Keratinocyte (primary cell): ENCODE data around the gene VPS13D.

Experiments used
- EZH2 ChIP-seq: IDR thresholded peaks from one replicate; pipeline ENCODE4 v1.6.1; 2012; ENCODE audit warnings: inconsistent platforms, mild to moderate bottlenecking, low read length, moderate library complexity
- TF ChIP-seq, protein P1 (sequence below), 3 experiments: IDR thresholded peaks in 1 of 3; conservative IDR thresholded peaks in 1 of 3; optimal IDR thresholded peaks in 1 of 3; 2 replicates in 2 of 3; 3 replicates in 1 of 3; pipeline versions ENCODE3 to v1.5.1; 2011; ENCODE audit warnings: low read length in 3 of 3, mild to moderate bottlenecking in 3 of 3, moderate library complexity in 2 of 3, control low read depth in 1 of 3, inconsistent platforms in 1 of 3; ENCODE audit not compliant: insufficient read depth in 2 of 3; ENCODE audit errors: extremely low read depth in 1 of 3

DNA sequence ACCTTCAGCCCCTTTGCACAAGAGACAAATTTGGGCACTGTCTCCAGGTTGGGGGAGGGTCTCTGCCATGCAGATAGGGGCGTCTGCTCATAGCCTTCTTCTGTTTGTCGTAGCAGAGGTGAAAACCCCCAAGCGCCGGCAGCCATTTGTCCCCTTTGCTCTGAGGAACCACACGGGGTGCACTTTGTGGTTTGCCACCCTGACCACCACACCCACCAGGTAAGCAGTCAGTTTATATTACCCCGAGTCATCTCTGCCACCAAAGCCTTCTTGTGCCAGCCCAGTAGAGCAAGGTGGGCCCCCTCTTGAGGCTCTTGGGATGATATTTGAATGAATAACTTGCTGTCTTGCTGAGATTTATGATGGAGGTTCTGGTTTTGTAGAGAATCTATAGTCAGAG is 111.8 kb downstream of the VPS13D start:
- TF ChIP-seq, protein P1, sequence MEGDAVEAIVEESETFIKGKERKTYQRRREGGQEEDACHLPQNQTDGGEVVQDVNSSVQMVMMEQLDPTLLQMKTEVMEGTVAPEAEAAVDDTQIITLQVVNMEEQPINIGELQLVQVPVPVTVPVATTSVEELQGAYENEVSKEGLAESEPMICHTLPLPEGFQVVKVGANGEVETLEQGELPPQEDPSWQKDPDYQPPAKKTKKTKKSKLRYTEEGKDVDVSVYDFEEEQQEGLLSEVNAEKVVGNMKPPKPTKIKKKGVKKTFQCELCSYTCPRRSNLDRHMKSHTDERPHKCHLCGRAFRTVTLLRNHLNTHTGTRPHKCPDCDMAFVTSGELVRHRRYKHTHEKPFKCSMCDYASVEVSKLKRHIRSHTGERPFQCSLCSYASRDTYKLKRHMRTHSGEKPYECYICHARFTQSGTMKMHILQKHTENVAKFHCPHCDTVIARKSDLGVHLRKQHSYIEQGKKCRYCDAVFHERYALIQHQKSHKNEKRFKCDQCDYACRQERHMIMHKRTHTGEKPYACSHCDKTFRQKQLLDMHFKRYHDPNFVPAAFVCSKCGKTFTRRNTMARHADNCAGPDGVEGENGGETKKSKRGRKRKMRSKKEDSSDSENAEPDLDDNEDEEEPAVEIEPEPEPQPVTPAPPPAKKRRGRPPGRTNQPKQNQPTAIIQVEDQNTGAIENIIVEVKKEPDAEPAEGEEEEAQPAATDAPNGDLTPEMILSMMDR (optimal IDR thresholded peaks at IDR 0.05 in 1 of 3, IDR thresholded peaks at IDR 0.05 in 1 of 3, conservative IDR thresholded peaks at IDR 0.05 in 1 of 3; ENCODE audit: extremely low read depth in 1 of 3, insufficient read depth in 2 of 3, low read length in 3 of 3): no peak
- no peak for TF ChIP-seq EZH2
